ENCODE measurements around the gene SUSD6. TPM values are rescaled to one million over a fixed set of nuclear protein-coding genes. Genes with fewer than 3 reads are reported as not detected.

The SUSD6 gene
- total RNA-seq, 2 donors from 2014 or later = 24.6 to 25.1 TPM

DNA sequence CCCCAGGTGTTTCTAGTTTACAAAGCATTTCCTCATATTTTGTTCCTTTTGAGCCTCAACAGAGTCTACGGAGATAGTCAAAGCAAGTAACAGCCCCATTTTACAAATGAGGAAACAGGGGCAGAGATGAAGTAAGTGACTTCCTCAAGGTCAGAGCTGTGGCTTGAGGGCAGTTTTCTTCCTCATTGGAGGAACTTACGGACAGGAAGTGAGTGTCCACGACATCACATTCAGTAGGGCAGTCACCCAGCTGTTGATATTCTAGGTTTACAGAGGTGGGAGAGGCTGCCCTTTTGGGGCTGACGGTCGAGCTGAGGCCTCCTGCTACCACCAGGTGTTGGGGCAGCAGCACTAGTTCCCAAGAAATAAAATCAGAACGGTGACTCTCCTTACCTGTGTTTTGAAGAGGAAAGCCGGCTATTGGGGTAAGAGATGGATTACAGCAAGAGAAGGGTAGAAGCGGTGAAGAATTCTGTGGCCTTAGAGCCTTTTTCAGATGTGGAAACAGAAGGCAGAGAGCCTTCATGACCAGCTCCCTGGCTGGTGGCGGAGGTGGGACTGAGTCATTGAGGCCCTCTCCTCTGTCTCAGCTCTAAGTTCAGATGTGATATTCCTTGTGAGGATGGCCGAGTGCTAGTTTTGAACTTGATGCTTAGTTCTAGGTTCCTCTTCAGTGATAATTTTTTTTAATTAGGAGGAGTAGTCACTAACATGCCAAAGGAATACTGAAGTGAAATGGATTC is 41.7 kb downstream of the SUSD6 start:
- Histone ChIP-seq H3K4me3 (no peak overlapping the region), H3K36me3 (replicated peaks in 1 of 2; ENCODE audit: insufficient read depth in 1 of 2, low read depth in 2 of 2) (no peaks in the 10 kb centered on the region), H3K27me3 (no peaks in the 10 kb centered on the region), H3K27ac (peak overlapping the region; percentile 11 to 69 (median 29)), H3K4me1 (peaks cover 83% of the 10 kb centered on the region), H3K9me3 (no peaks in the 10 kb centered on the region)
- WGBS, 2 donors = 72 to 80% methylated on average over 10 of the region's 10 CpGs
- DNase-seq (peak in 1 of 4 donors; percentile 62), ATAC-seq (no peak)
- intact Hi-C loops (cut with DNase I) = no loop called here
- no peak for TF ChIP-seq POLR2A (IDR thresholded peaks at IDR 0.05)
- TF ChIP-seq, protein P1, sequence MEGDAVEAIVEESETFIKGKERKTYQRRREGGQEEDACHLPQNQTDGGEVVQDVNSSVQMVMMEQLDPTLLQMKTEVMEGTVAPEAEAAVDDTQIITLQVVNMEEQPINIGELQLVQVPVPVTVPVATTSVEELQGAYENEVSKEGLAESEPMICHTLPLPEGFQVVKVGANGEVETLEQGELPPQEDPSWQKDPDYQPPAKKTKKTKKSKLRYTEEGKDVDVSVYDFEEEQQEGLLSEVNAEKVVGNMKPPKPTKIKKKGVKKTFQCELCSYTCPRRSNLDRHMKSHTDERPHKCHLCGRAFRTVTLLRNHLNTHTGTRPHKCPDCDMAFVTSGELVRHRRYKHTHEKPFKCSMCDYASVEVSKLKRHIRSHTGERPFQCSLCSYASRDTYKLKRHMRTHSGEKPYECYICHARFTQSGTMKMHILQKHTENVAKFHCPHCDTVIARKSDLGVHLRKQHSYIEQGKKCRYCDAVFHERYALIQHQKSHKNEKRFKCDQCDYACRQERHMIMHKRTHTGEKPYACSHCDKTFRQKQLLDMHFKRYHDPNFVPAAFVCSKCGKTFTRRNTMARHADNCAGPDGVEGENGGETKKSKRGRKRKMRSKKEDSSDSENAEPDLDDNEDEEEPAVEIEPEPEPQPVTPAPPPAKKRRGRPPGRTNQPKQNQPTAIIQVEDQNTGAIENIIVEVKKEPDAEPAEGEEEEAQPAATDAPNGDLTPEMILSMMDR (IDR thresholded peaks at IDR 0.05) = no peak

DNA sequence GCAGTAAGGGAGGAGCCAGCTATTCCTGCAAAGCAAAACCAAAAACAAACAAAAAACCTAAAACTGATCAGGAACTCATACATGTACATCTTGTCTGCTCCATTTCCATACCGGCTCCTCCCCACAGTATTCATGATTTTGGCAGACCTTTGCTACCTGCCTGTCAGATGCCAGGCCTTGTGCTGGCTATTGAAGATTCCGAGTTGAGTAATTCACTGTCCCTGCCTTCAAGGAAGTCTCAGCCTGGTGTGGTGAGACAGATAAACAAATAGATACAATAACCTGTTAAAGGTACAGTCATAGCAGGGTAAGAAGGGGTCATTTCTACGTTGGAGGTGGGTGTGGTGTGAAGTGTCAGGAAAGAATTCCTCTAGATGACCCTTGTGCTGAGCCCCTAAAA is 42.7 kb downstream of the SUSD6 start:
- 15 to 26% methylated on average over 3 of the region's 3 CpGs for WGBS, 2 donors
- DNase-seq (no peak), ATAC-seq (no peak)
- Histone ChIP-seq H3K36me3 (replicated peaks in 1 of 2; ENCODE audit: insufficient read depth in 1 of 2, low read depth in 2 of 2) (no peaks in the 10 kb centered on the region), H3K27me3 (no peaks in the 10 kb centered on the region), H3K27ac (peak overlapping the region; percentile 7 to 69 (median 28)), H3K4me1 (peaks cover 83% of the 10 kb centered on the region), H3K4me3 (no peak overlapping the region), H3K9me3 (no peaks in the 10 kb centered on the region)
- intact Hi-C loops (cut with DNase I) = no loop called here
- TF ChIP-seq POLR2A (IDR thresholded peaks at IDR 0.05) = no peak
- TF ChIP-seq, protein P1 (IDR thresholded peaks at IDR 0.05) = no peak

DNA sequence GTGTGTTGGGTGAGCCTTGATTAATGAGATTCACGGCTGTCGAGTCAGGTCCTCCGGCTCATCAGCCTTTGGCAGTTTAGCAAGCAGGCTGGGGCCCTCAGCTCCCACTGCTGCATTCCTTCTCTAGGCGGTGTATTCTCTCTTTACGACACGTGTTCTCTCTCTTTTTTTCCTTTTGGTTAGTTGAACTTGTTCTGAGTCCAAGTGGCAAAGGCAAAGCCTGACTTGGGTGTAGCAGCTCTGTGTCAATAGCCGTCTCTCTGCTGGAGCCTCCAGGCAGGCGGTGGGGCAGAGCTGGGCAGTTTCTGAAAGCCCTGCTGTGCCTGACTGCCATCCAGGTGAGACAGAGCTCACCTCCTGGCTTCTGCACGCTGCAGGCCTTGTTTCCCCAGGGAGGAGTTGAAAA is 46.6 kb downstream of the SUSD6 start:
- H3K27ac ChIP-seq = peak overlapping the region in 3 of 4 donors; percentile 68 to 73 (median 73)
- no peak for TF ChIP-seq POLR2A (IDR thresholded peaks at IDR 0.05)
- TF ChIP-seq, protein P1 (IDR thresholded peaks at IDR 0.05) = no peak

DNA sequence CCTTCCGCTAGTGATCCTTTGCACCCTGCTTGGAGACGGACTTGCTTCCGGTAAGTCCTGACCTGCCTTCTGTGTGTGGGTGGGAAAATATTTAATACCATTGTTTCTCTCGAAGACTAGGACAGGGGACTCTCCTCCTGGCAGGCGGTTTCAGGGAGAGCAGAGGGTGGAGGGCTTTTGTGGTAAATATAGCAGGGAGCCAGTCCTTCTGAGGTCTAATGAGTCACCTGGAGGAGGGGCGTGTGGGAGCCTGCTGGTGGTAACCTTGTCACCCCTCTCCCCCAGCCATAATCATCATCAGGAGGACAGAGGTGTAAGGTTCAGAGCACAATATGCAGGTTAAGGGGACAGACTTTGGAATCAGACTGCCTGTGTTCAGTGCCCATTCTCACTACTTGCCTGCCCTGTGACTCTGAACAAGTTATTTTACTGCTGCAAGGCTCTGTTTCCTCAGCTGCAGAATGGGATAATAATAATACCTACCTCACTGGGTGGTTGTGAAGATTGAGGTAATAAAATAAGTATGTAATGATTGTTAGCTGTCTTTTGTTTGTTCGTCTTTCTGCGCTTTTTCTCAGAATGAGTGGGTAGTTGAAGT is 47.4 kb downstream of the SUSD6 start:
- no peaks in the 10 kb centered on the region for H3K27me3 ChIP-seq
- DNase-seq = no peak
- peaks cover 60% of the 10 kb centered on the region for H3K4me1 ChIP-seq
- intact Hi-C loops (cut with DNase I) = no loop called here
- H3K4me3 ChIP-seq = no peak overlapping the region
- H3K36me3 ChIP-seq (replicated peaks in 1 of 2; ENCODE audit: insufficient read depth in 1 of 2, low read depth in 2 of 2) = no peaks in the 10 kb centered on the region
- WGBS, 2 donors = 76 to 77% methylated on average over 8 of the region's 8 CpGs
- H3K9me3 ChIP-seq = no peaks in the 10 kb centered on the region
- TF ChIP-seq, protein P1 (IDR thresholded peaks at IDR 0.05) = no peak
- no peak for TF ChIP-seq POLR2A (IDR thresholded peaks at IDR 0.05)
- ATAC-seq = no peak
- H3K27ac ChIP-seq = peak overlapping the region; percentile 32 to 73 (median 70)

More for the DNA sequence above, 46.6 kb downstream of the SUSD6 start:
- Histone ChIP-seq H3K4me3 (no peak overlapping the region), H3K9me3 (no peaks in the 10 kb centered on the region), H3K4me1 (peaks cover 60% of the 10 kb centered on the region), H3K27me3 (no peaks in the 10 kb centered on the region), H3K36me3 (replicated peaks in 1 of 2; ENCODE audit: insufficient read depth in 1 of 2, low read depth in 2 of 2) (no peaks in the 10 kb centered on the region)
- 22 to 25% methylated on average over 9 of the region's 9 CpGs for WGBS, 2 donors
- DNase-seq = peak; percentile 46 to 74 (median 65)
- intact Hi-C loops (cut with DNase I) = no loop called here
- peak; percentile 77 for ATAC-seq
